Heart right ventricle (tissue), 16 donors: ENCODE data around the gene HCK. TPM values are rescaled to one million over a fixed set of nuclear protein-coding genes. Genes with fewer than 3 reads are reported as not detected.

Source experiments
- ATAC-seq, 8 donors: fragments of 200-7000 bp; cut with Tn5 transposase; one replicate each; pipeline ENCODE4 v1.9.1; 2020; ENCODE audit warnings: mild to moderate bottlenecking in 8 of 8, moderate library complexity in 8 of 8, moderate number of reproducible peaks in 1 of 8
- DNase-seq, 2 donors: peaks; one replicate each; pipeline ENCODE4 v3.0.0-alpha.2; 2020
- H3K27ac ChIP-seq, 10 donors: fragments of 200-600 bp; sonication (generic) in 2 of 10; one replicate each; pipeline versions ENCODE4 v1.5.0 to v1.8.0; 2020 to 2022; ENCODE audit warnings: mild to moderate bottlenecking in 3 of 10
- H3K27me3 ChIP-seq, 7 donors: fragments of 200-600 bp; one replicate each; pipeline ENCODE4 v1.8.0; 2021 to 2022; ENCODE audit warnings: mild to moderate bottlenecking in 2 of 7
- H3K36me3 ChIP-seq, 9 donors: fragments of 200-600 bp; sonication (generic) in 1 of 9; one replicate each; pipeline versions ENCODE4 v1.5.0 to v1.8.0; 2020 to 2022; ENCODE audit warnings: mild to moderate bottlenecking in 2 of 9
- H3K4me1 ChIP-seq, 9 donors: fragments of 200-600 bp; sonication (generic) in 1 of 9; one replicate each; pipeline versions ENCODE4 v1.5.0 to v1.8.0; 2020 to 2022; ENCODE audit warnings: mild to moderate bottlenecking in 4 of 9
- H3K4me3 ChIP-seq, 10 donors: fragments of 200-600 bp; sonication (generic) in 2 of 10; one replicate each; pipeline versions ENCODE4 v1.5.0 to v1.8.0; 2020 to 2022; ENCODE audit warnings: mild to moderate bottlenecking in 7 of 10, moderate library complexity in 2 of 10
- H3K9me3 ChIP-seq, 11 donors: fragments of 200-600 bp in 10 of 11; sonication (generic) in 2 of 11; one replicate each; pipeline versions ENCODE4 v1.5.0 to v1.8.0; 2013 to 2022; ENCODE audit warnings: mild to moderate bottlenecking in 2 of 11, control low read depth in 1 of 11, moderate library complexity in 1 of 11
- WGBS, 2 donors: extraction: QIAGEN DNeasy Blood & Tissue Kit; methylation state at CpG; one replicate each; pipeline ENCODE4 v1.1.7; 2013; ENCODE audit warnings: inconsistent platforms in 1 of 2; 5-methylcytosine and 5-hydroxymethylcytosine counted together
- intact Hi-C, 10 donors: fragments of 100-400 bp; cut with DNase I; formaldehyde crosslinking; loops; one replicate each; pipeline versions ENCODE4 v1.11.1 to v1.14.2; 2022
- polyA plus RNA-seq, 2 donors: library from polyadenylated mRNA; stranded (reverse); fragments of 200-250 nt; gene quantifications; one replicate each; pipeline ENCODE4 v1.2.3, GENCODE V29; 2013
- total RNA-seq, 10 donors: library from RNA; stranded (reverse); fragmentation: NEBNext Ultra II Directional in 3 of 10; extraction: Animal tissue kit (Norgen Biotek cat#: 25700) in 3 of 10; gene quantifications; one replicate each; pipeline versions ENCODE4 v1.2.1 to v1.2.4, GENCODE V29; 2021 to 2023
- TF ChIP-seq, protein P1 (sequence below), 9 donors: fragments of 200-600 bp; sonication (generic) in 2 of 9; IDR thresholded peaks; one replicate each; pipeline versions ENCODE4 v1.5.0 to v1.8.0; 2021 to 2022; ENCODE audit warnings: antibody characterized with exemption in 9 of 9, mild to moderate bottlenecking in 5 of 9, moderate library complexity in 1 of 9
- donor health status: Arrhythmogenic right ventricular cardiomyopathy.
- donor health status: ischemic (EF 13 %, LVEDD 7.1; RV severe dilation, severe dysfunction).
- donor health status: healthy with polysubstance abuse.
- donor health status: DM: no; HTN: yes; CAD: no.
- donor health status: DM: no; HTN: no; CAD: no.
- donor health status: ischemic (EF 25% LVEDD 6.9; RV normal size, moderate dysfunction).
- donor health status: ischemic (EF 25% LVEDD 5.7; RV mildly dilated, moderate dysfunction).
- donor health status: healthy.
- donor health status: DM: yes; HTN: yes; CAD: no.
- donor health status: Ischemic cardiomyopathy.
- donor health status: ischemic (EF 35%, LVEDD 5.7; RV mildly dilated, moderate dysfunction).
- donor health status: nonischemic (EF 11% LVEDD 7.7; RV severe dilation, severe dysfunction).
- donor health status: DM: yes; HTN: yes; CAD: no.
- donor health status: PGD.
- donor health status: ischemic (EF 29% LVEDD 5.4; RV normal size, mild dysfunction).
- donor health status: nonischemic (EF 23%, LVEDD 6.1; RV moderate dilation, normal function).

Gene HCK
- total and polyA plus RNA-seq, 12 donors: 1.6 to 22.9 (median 3.0) TPM

DNA sequence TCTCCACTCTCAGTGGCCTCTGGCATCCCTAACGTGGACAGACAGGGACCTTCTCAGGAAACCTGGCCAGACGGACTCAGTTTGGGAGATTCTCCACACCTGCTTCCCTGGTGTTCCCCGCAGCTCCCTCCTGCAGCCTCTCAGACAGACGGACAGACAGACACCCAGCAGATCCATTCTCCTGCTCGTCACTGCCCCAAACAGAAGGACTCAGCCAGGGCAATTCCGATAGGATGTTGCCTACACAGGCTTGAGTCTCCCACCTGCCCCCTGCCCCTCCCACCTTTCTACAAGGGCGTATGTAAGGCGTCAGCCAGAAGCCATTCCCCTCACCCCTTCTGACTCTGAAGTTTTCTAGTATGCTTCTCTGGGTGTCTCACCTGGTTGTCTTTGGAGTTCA is 41.4 kb upstream of the HCK start:
- H3K9me3 ChIP-seq: no peaks in the 10 kb centered on the region
- intact Hi-C loops: no loop called here
- peak overlapping the region; percentile 28 to 63 (median 54) for H3K4me3 ChIP-seq
- peaks cover 0 to 75% (median 44%) of the 10 kb centered on the region in 9 donors for H3K4me1 ChIP-seq
- ATAC-seq (peak in 7 of 8 donors; percentile 1 to 29 (median 22)), DNase-seq (no peak)
- peak overlapping the region; percentile 65 to 95 (median 86) for H3K27ac ChIP-seq
- TF ChIP-seq, protein P1, sequence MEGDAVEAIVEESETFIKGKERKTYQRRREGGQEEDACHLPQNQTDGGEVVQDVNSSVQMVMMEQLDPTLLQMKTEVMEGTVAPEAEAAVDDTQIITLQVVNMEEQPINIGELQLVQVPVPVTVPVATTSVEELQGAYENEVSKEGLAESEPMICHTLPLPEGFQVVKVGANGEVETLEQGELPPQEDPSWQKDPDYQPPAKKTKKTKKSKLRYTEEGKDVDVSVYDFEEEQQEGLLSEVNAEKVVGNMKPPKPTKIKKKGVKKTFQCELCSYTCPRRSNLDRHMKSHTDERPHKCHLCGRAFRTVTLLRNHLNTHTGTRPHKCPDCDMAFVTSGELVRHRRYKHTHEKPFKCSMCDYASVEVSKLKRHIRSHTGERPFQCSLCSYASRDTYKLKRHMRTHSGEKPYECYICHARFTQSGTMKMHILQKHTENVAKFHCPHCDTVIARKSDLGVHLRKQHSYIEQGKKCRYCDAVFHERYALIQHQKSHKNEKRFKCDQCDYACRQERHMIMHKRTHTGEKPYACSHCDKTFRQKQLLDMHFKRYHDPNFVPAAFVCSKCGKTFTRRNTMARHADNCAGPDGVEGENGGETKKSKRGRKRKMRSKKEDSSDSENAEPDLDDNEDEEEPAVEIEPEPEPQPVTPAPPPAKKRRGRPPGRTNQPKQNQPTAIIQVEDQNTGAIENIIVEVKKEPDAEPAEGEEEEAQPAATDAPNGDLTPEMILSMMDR (IDR thresholded peaks at IDR 0.05): no peak
- WGBS, 2 donors: 39 to 45% methylated on average over 8 of the region's 8 CpGs
- peaks cover 0 to 28% (median 3%) of the 10 kb centered on the region in 7 donors for H3K27me3 ChIP-seq
- H3K36me3 ChIP-seq: no peaks in the 10 kb centered on the region

DNA sequence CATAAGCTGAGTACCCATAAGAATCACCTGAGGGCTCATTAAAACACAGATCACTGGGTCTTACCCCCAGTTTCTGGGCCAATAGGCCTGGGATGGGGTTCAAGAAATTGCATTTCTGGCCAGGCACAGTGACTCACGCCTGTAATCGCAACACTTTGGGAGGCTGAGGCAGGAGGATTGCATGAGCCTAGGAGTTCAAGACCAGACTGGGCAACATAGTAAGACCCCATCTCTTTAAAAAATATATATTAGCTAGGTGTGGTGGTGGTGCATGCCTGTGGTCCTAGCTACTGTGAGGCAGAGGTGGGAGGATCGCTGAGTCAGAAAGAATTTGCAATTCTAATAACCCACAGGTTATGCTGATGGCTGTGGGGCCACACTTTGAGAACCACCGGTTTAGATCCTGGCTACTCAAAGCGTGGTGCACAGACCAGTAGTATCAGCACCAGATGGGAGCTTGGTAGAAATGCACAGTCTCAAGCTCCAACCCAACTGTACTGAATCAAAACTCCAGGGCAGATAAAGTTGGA is 39.8 kb upstream of the HCK start:
- DNase-seq (no peak), ATAC-seq (no peak)
- WGBS, 2 donors: 68 to 74% methylated on average over 5 of the region's 5 CpGs
- H3K36me3 ChIP-seq: peaks cover 0 to 10% (median 0%) of the 10 kb centered on the region in 9 donors
- H3K4me3 ChIP-seq: peak overlapping the region in 8 of 10 donors; percentile 36 to 63 (median 58)
- intact Hi-C loops: no loop called here
- H3K27ac ChIP-seq: peak overlapping the region in 9 of 10 donors; percentile 79 to 95 (median 87)
- H3K4me1 ChIP-seq: peaks cover 0 to 67% (median 34%) of the 10 kb centered on the region in 9 donors
- peaks cover 0 to 44% (median 3%) of the 10 kb centered on the region in 7 donors for H3K27me3 ChIP-seq
- no peaks in the 10 kb centered on the region for H3K9me3 ChIP-seq
- TF ChIP-seq, protein P1 (IDR thresholded peaks at IDR 0.05): no peak

DNA sequence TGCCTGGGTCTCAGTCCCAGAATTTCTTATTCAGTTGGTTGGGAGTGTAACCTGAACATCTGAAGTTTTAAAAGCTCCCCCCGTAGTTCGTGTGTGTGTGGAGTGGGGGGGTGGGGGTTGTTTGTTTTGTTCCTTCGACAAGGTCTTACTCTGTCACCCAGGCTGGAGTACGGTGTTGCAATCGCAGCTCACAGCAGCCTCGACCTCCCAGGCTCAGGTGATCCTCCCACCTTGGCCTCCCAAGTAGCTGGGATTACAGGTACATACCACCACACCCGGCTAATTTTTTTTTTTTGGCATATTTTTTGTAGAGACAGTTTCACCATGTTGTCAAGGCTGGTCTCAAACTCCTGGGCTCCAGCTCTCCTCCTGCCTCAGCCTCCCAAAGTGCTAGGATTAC is 38.7 kb upstream of the HCK start:
- peaks cover 0 to 60% (median 26%) of the 10 kb centered on the region in 9 donors for H3K4me1 ChIP-seq
- intact Hi-C loops: no loop called here
- peak overlapping the region in 3 of 10 donors; percentile 58 to 60 (median 59) for H3K4me3 ChIP-seq

DNA sequence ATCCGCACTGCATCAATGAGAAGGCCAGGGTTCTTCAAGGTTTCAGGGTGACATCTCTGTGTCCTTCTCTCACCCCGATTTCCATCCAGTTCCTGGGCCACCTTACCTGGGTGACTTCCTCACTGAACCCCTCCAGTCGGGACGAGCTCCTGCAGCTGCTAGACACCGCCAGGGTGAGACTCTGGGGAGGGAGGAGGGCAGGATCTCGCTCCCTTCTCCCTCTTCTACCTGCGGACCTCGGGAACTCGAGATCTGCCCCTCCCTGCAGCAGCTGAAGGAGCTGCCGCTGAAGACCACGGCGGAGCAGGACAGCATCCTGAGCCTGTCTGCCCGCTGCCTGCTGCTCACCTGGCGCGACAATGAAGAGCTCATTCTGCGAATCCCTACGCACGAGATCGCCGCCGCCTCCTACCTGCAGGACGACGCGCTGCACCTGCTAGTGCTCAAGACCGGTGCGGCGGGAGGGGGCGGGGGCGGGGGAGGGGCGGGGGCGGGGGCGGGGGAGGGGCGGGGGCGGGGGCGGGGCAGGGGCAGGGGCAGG is 34.3 kb upstream of the HCK start:
- Histone ChIP-seq H3K9me3 (no peaks in the 10 kb centered on the region), H3K27ac (no peak overlapping the region), H3K4me3 (no peak overlapping the region), H3K4me1 (peaks cover 0 to 55% (median 23%) of the 10 kb centered on the region in 9 donors), H3K27me3 (peaks cover 0 to 89% (median 47%) of the 10 kb centered on the region in 7 donors), H3K36me3 (peaks cover 0 to 21% (median 0%) of the 10 kb centered on the region in 9 donors)
- TF ChIP-seq, protein P1 (IDR thresholded peaks at IDR 0.05): no peak
- ATAC-seq (no peak), DNase-seq (no peak)
- 29 to 39% methylated on average over 21 to 28 of the region's 35 CpGs for WGBS, 2 donors
- intact Hi-C loops: no loop called here

More for the DNA sequence above, 38.7 kb upstream of the HCK start:
- peaks cover 0 to 16% (median 0%) of the 10 kb centered on the region in 9 donors for H3K36me3 ChIP-seq
- TF ChIP-seq, protein P1 (IDR thresholded peaks at IDR 0.05): no peak
- no peak for DNase-seq
- 83% methylated on average over 7 of the region's 7 CpGs for WGBS, 2 donors
- no peak for ATAC-seq
- no peaks in the 10 kb centered on the region for H3K9me3 ChIP-seq
- peak overlapping the region in 3 of 10 donors; percentile 15 to 95 (median 92) for H3K27ac ChIP-seq
- H3K27me3 ChIP-seq: peaks cover 0 to 55% (median 7%) of the 10 kb centered on the region in 7 donors
